Measurements from ENCODE around the gene NBPF9. TPM values are rescaled to one million over a fixed set of nuclear protein-coding genes. Genes with fewer than 3 reads are reported as not detected.
"Not testable (repeated sequence)": the region's sequence is repeated elsewhere in the genome, so short reads cannot be mapped to it uniquely, and the experiment has no call there.

Gene NBPF9
- total RNA-seq, 4 donors from 2014 or later: 13.8 to 37.6 (median 17.8) TPM

DNA sequence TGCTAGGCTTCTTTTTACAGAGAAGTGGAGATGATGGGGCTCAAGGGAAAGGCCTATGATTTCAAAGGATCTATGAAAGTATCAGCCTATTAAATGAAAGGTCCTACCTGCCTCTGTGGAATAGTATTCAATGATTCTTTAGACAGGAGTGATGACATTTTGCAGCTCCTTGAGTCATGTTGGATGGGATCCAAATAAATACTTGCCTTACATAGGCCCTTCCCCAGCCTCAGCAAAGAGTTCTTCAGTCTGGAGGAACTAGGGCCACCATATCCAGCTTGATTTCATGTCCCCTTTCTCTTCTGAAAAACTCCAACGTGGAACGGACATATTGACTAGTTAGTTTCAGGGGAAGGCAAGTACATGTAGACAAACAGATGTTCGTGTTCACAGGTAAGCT, 87.8 kb downstream of the NBPF9 start:
- intact Hi-C loops (cut with DNase I; ENCODE audit: low total_unique reads); H3K4me1 ChIP-seq; H3K27me3 ChIP-seq; H3K9me3 ChIP-seq; H3K36me3 ChIP-seq; in situ Hi-C loops (cut with MboI; ENCODE audit: low pct_ligation_motif_present in 1 of 4, low pct_unique_long_range_greater_than_20kb in 1 of 4, low sequenced_read_pairs in 3 of 4); H3K27ac ChIP-seq; DNase-seq; H3K4me3 ChIP-seq: not testable (repeated sequence)
- 79% methylated on average over 3 of the region's 3 CpGs; no CpG with 5 or more reads in 1 of the 2 donors for WGBS, 2 donors (ENCODE audit: low coverage in 1 of 2)

DNA sequence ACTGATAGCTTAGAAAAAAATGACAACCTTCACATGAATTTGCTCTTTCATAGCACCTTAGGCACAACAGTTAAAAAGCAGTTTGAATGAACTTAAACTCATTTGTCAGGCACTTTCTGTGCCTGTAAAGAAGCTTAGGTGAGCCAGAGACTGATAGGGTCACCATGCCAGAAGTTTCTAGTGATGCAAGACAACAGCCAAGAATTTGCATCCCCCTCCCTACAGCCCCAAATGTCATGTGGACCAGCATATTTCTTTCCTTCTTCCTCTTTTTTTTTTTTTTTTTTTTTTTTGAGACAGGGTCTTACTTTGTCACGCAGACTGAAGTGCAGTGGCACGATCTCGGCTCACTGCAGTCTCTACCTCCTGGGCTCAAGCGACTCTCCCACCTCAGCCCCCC, 89.8 kb downstream of the NBPF9 start:
- intact Hi-C loops (cut with DNase I; ENCODE audit: low total_unique reads); H3K4me3 ChIP-seq; H3K27ac ChIP-seq; H3K9me3 ChIP-seq; H3K36me3 ChIP-seq; in situ Hi-C loops (cut with MboI; ENCODE audit: low pct_ligation_motif_present in 1 of 4, low pct_unique_long_range_greater_than_20kb in 1 of 4, low sequenced_read_pairs in 3 of 4); H3K4me1 ChIP-seq; H3K27me3 ChIP-seq; DNase-seq: not testable (repeated sequence)
- WGBS, 2 donors (ENCODE audit: low coverage in 1 of 2): 76% methylated on average over 2 of the region's 4 CpGs; no CpG with 5 or more reads in 1 of the 2 donors

DNA sequence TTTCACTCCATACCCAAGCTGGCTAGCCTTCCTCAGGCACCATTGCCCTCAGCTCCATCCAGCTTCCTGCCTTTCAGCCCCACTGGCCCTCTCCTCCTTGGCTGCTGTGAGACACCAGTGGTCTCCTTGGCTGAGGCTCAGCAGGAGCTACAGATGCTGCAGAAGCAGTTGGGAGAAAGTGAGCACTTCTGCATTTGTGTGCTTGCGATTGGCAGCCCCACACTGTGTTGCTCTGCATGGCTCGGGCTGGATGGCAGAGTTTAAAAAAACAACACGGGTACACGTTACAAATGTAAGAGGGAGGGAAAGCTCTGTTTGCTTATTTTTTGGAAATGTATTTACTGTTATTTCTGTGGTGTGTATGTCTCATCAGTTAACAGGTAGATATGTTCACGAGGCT, 90.8 kb downstream of the NBPF9 start:
- H3K9me3 ChIP-seq; DNase-seq; intact Hi-C loops (cut with DNase I; ENCODE audit: low total_unique reads); H3K27me3 ChIP-seq; H3K4me3 ChIP-seq; H3K36me3 ChIP-seq; H3K4me1 ChIP-seq; in situ Hi-C loops (cut with MboI; ENCODE audit: low pct_ligation_motif_present in 1 of 4, low pct_unique_long_range_greater_than_20kb in 1 of 4, low sequenced_read_pairs in 3 of 4); H3K27ac ChIP-seq: not testable (repeated sequence)
- no CpG with 5 or more reads among the region's 5 CpGs for WGBS, 2 donors (ENCODE audit: low coverage in 1 of 2)

- in situ Hi-C loops (cut with MboI; ENCODE audit: low pct_ligation_motif_present in 1 of 4, low pct_unique_long_range_greater_than_20kb in 1 of 4, low sequenced_read_pairs in 3 of 4); H3K4me1 ChIP-seq; H3K36me3 ChIP-seq; H3K27ac ChIP-seq; H3K9me3 ChIP-seq; H3K4me3 ChIP-seq; DNase-seq; H3K27me3 ChIP-seq; intact Hi-C loops (cut with DNase I; ENCODE audit: low total_unique reads): not testable (repeated sequence)
- 88% methylated on average over 3 of the region's 3 CpGs; no CpG with 5 or more reads in 1 of the 2 donors for WGBS, 2 donors (ENCODE audit: low coverage in 1 of 2)
These were observed 93.6 kb downstream of the NBPF9 start for GRCh38 chr1:149009761-149010160.

DNA sequence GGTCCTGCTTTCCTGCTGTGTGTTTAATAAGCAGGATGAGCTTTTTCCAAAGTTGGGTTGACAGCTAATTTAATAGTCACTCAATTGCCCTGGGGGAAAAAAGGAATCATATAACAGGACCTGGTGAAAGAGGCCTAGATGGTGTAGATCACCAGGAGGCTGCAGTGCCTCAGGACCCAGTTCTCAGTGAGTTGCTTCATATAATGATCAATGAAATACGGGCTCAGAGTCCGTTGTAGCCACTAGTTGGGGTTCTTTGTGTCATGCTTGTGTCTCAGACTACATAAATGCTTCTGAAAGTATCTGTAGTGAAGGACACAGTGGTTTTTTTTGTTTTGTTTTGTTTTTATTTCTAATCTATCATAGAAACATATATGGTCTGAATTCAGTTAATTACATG, 94.6 kb downstream of the NBPF9 start:
- in situ Hi-C loops (cut with MboI; ENCODE audit: low pct_ligation_motif_present in 1 of 4, low pct_unique_long_range_greater_than_20kb in 1 of 4, low sequenced_read_pairs in 3 of 4); DNase-seq; H3K9me3 ChIP-seq; intact Hi-C loops (cut with DNase I; ENCODE audit: low total_unique reads); H3K27me3 ChIP-seq; H3K4me3 ChIP-seq; H3K27ac ChIP-seq; H3K4me1 ChIP-seq; H3K36me3 ChIP-seq: not testable (repeated sequence)
- 100% methylated on average over 2 of the region's 2 CpGs; no CpG with 5 or more reads in 1 of the 2 donors for whole genome bisulfite sequencing, 2 donors (ENCODE audit: low coverage in 1 of 2)

DNA sequence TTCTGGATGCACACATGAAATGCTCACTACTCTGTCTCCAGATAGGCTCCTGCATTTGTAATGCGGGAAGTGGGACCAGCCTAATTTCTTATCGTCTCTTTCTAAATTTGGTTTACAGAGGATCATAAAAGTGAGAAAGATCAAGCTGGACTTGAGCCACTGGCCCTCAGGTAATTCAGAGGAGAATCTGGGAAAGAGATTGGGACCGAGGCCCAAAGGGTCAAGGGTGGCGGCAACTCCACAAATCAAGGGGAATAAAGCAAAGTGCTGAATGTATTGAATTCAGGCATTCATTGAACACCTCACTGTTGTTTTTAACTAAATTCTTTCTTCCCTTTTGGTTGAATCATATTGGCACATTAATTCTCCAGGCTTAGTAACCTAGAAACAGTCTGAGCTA, 95.0 kb downstream of the NBPF9 start:
- H3K4me1 ChIP-seq; intact Hi-C loops (cut with DNase I; ENCODE audit: low total_unique reads); DNase-seq; H3K4me3 ChIP-seq; H3K27ac ChIP-seq; H3K36me3 ChIP-seq; H3K9me3 ChIP-seq; H3K27me3 ChIP-seq; in situ Hi-C loops (cut with MboI; ENCODE audit: low pct_ligation_motif_present in 1 of 4, low pct_unique_long_range_greater_than_20kb in 1 of 4, low sequenced_read_pairs in 3 of 4): not testable (repeated sequence)
- WGBS, 2 donors (ENCODE audit: low coverage in 1 of 2): no CpG with 5 or more reads among the region's 4 CpGs

Data from transverse colon (tissue), 4 donors.